ENCODE measurements around the gene PEX11B. TPM values are rescaled to one million over a fixed set of nuclear protein-coding genes. Genes with fewer than 3 reads are reported as not detected.
A peak's percentile ranks its signal among the peaks of the same experiment; 100 is the strongest.

The PEX11B gene
- total RNA-seq, 2 experiments from 2014 or later = 11.6 to 13.2 TPM

- no peak overlapping the region for H3K27ac Mint-ChIP-seq
- H3K9me3 Mint-ChIP-seq = no peaks in the 10 kb centered on the region
- DNase-seq (no peak), ATAC-seq (ENCODE audit: poor library complexity) (no peak)
- peaks cover 24% of the 10 kb centered on the region for H3K27me3 Mint-ChIP-seq
- ChIA-PET POLR2A (interaction anchor here (1.2 to 2.3 kb wide), 3 partner anchors 28 to 110 kb away, joined by 3 to 24 read pairs (median 6); partner anchors contain the start of genes NUDT17, PIAS3 and TXNIP), CTCF (interaction anchor here (1.6 to 2.6 kb wide), 2 partner anchors 37 to 40 kb away, joined by 4 to 17 read pairs; partner anchors contain the start of gene NUDT17)
- H3K4me3 ChIP-seq (ENCODE audit: low read length) = peak overlapping the region; percentile 70
- no peaks in the 10 kb centered on the region for H3K9me3 ChIP-seq (ENCODE audit: control insufficient read depth in 1 of 2, insufficient read depth in 1 of 2, low read length in 2 of 2)
- TF ChIP-seq, protein P1, sequence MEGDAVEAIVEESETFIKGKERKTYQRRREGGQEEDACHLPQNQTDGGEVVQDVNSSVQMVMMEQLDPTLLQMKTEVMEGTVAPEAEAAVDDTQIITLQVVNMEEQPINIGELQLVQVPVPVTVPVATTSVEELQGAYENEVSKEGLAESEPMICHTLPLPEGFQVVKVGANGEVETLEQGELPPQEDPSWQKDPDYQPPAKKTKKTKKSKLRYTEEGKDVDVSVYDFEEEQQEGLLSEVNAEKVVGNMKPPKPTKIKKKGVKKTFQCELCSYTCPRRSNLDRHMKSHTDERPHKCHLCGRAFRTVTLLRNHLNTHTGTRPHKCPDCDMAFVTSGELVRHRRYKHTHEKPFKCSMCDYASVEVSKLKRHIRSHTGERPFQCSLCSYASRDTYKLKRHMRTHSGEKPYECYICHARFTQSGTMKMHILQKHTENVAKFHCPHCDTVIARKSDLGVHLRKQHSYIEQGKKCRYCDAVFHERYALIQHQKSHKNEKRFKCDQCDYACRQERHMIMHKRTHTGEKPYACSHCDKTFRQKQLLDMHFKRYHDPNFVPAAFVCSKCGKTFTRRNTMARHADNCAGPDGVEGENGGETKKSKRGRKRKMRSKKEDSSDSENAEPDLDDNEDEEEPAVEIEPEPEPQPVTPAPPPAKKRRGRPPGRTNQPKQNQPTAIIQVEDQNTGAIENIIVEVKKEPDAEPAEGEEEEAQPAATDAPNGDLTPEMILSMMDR (IDR thresholded peaks at IDR 0.05) = no peak
- H3K36me3 ChIP-seq (ENCODE audit: insufficient read depth, low read length) = no peaks in the 10 kb centered on the region
- H3K4me1 Mint-ChIP-seq (ENCODE audit: low read depth) = peaks cover 20% of the 10 kb centered on the region
- no peaks in the 10 kb centered on the region for H3K36me3 Mint-ChIP-seq (ENCODE audit: low read depth)
- no peak overlapping the region for H3K27ac ChIP-seq (ENCODE audit: low read depth in 1 of 2, low read length in 2 of 2)
- peaks cover 17% of the 10 kb centered on the region for H3K4me1 ChIP-seq (ENCODE audit: insufficient read depth, low read length)
- H3K4me3 Mint-ChIP-seq = peak overlapping the region; percentile 89
- peaks cover 14 to 22% of the 10 kb centered on the region in 2 experiments for H3K27me3 ChIP-seq (ENCODE audit: control insufficient read depth in 1 of 2, insufficient read depth in 2 of 2, low read length in 2 of 2)
- intact Hi-C loops (cut with DNase I, micrococcal nuclease) = loop anchor here in 1 of 2 experiments (1.0 to 2.0 kb wide), 2 partner anchors 27 to 30 kb away; partner anchors contain the start of gene PIAS3
Measured at GRCh38 chr1:145886390-145886789, 32.1 kb downstream of the PEX11B start.

- Mint-ChIP-seq H3K36me3 (ENCODE audit: low read depth) (no peaks in the 10 kb centered on the region), H3K27ac (no peak within 1 kb of the TSS), H3K9me3 (no peaks in the 10 kb centered on the region), H3K4me3 (peak within 1 kb of the TSS; percentile 89), H3K27me3 (peaks cover 27% of the 10 kb centered on the region), H3K4me1 (ENCODE audit: low read depth) (peaks cover 20% of the 10 kb centered on the region)
- ATAC-seq (ENCODE audit: poor library complexity) = peak; percentile 99
- peaks cover 14 to 22% of the 10 kb centered on the region in 2 experiments for H3K27me3 ChIP-seq (ENCODE audit: control insufficient read depth in 1 of 2, insufficient read depth in 2 of 2, low read length in 2 of 2)
- H3K4me3 ChIP-seq (ENCODE audit: low read length) = peak within 1 kb of the TSS; percentile 70
- TF ChIP-seq, protein P1 (IDR thresholded peaks at IDR 0.05) = no peak
- H3K36me3 ChIP-seq (ENCODE audit: insufficient read depth, low read length) = no peaks in the 10 kb centered on the region
- DNase-seq = peak; percentile 70 to 92 (median 84)
- H3K4me1 ChIP-seq (ENCODE audit: insufficient read depth, low read length) = peaks cover 17% of the 10 kb centered on the region
- no peak within 1 kb of the TSS for H3K27ac ChIP-seq (ENCODE audit: low read depth in 1 of 2, low read length in 2 of 2)
- intact Hi-C loops (cut with DNase I, micrococcal nuclease) = loop anchor here (1.0 to 2.0 kb wide), 3 partner anchors 27 to 31 kb away; partner anchors contain the start of gene PIAS3 (in 2 of the 2)
- ChIA-PET CTCF (interaction anchor here (0.6 to 2.6 kb wide), 5 partner anchors 14 to 121 kb away, joined by 3 to 17 read pairs (median 4); partner anchors contain the start of gene NUDT17), POLR2A (interaction anchor here (1.0 to 2.3 kb wide), 5 partner anchors 14 to 110 kb away, joined by 3 to 24 read pairs (median 6); partner anchors contain the start of genes LIX1L, NUDT17, PIAS3 and TXNIP)
- no peaks in the 10 kb centered on the region for H3K9me3 ChIP-seq (ENCODE audit: control insufficient read depth in 1 of 2, insufficient read depth in 1 of 2, low read length in 2 of 2)
Measured at GRCh38 chr1:145885738-145886287, 32.7 kb downstream of the PEX11B start, which contains the start of gene ANKRD35. ANKRD35 (minus strand) TSS chr1:145885866; CDS start chr1:145885758, 108 bp downstream.

- Mint-ChIP-seq H3K9me3 (no peaks in the 10 kb centered on the region), H3K27ac (no peak overlapping the region), H3K4me3 (peak overlapping the region; percentile 89), H3K27me3 (peaks cover 27% of the 10 kb centered on the region), H3K36me3 (ENCODE audit: low read depth) (no peaks in the 10 kb centered on the region), H3K4me1 (ENCODE audit: low read depth) (peaks cover 20% of the 10 kb centered on the region)
- Histone ChIP-seq H3K27ac (ENCODE audit: low read depth in 1 of 2, low read length in 2 of 2) (no peak overlapping the region), H3K36me3 (ENCODE audit: insufficient read depth, low read length) (no peaks in the 10 kb centered on the region), H3K27me3 (ENCODE audit: control insufficient read depth in 1 of 2, insufficient read depth in 2 of 2, low read length in 2 of 2) (peaks cover 14 to 22% of the 10 kb centered on the region in 2 experiments), H3K4me3 (ENCODE audit: low read length) (no peak overlapping the region), H3K4me1 (ENCODE audit: insufficient read depth, low read length) (peaks cover 17% of the 10 kb centered on the region), H3K9me3 (ENCODE audit: control insufficient read depth in 1 of 2, insufficient read depth in 1 of 2, low read length in 2 of 2) (no peaks in the 10 kb centered on the region)
- DNase-seq (no peak), ATAC-seq (ENCODE audit: poor library complexity) (no peak)
- ChIA-PET POLR2A (interaction anchor here (2.3 kb wide), 1 partner anchor 27 kb away, joined by 24 read pairs; the partner anchor contains the start of gene PIAS3), CTCF (interaction anchor here (2.6 kb wide), 1 partner anchor 39 kb away, joined by 17 read pairs; the partner anchor contains the start of gene NUDT17)
- intact Hi-C loops (cut with DNase I, micrococcal nuclease) = loop anchor here in 1 of 2 experiments (2.0 kb wide), 1 partner anchor 26 kb away; the partner anchor contains the start of gene PIAS3
- TF ChIP-seq, protein P1 (IDR thresholded peaks at IDR 0.05) = no peak
Measured at GRCh38 chr1:145884675-145885074, 33.8 kb downstream of the PEX11B start.

All from CD4-positive, alpha-beta T cell (primary cell).